Measurements from ENCODE around the gene ALPG. TPM values are rescaled to one million over a fixed set of nuclear protein-coding genes. Genes with fewer than 3 reads are reported as not detected.
"Not testable (repeated sequence)": the region's sequence is repeated elsewhere in the genome, so short reads cannot be mapped to it uniquely, and the experiment has no call there.

Gene ALPG
- total RNA-seq, 4 donors from 2014 or later: not detected

DNA sequence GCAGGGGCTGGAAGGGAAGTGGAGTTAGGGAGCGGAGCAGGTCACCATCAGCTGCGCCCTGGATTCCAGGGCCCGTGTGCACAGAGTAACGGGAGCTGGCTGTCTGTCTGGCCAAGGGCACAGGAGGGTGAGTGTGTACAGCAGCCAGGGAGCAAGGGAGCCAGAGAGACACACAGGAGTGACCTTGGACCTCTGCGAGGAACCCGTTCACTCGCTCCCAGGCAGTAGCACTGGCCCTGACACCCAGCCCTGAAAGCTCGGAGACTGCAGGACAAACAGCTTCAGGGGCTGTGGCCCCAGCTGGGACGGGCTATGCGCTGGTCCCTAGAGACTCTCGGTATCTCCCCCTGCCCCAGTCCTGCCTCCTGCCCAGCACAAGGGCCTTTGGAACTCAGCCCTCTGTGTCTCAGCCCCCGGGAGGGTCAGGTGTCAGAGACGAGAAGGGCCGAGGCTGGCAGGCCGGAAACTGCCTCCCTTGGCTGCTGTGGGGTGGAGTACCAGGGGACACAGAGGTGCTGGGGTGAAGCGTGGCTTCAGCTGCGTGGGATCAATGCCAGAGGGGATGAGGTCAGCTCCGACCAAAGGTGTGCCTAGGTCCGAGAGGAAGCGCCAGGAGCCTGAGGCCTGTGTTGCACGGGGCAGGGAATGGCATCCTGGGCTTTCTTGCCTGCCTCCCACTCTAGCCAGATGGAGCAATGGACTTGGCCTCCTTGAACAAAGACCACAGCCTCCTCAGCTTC, 37.2 kb downstream of the ALPG start:
- intact Hi-C loops (cut with DNase I); H3K36me3 ChIP-seq; H3K4me1 ChIP-seq; H3K27ac ChIP-seq (replicated peaks in 1 of 4); DNase-seq (ENCODE audit: extremely low spot score); H3K4me3 ChIP-seq; H3K9me3 ChIP-seq: not testable (repeated sequence)
- peaks cover 0 to 24% (median 0%) of the 10 kb centered on the region in 4 donors for H3K27me3 ChIP-seq
- WGBS: 82% methylated on average over 6 of the region's 21 CpGs

DNA sequence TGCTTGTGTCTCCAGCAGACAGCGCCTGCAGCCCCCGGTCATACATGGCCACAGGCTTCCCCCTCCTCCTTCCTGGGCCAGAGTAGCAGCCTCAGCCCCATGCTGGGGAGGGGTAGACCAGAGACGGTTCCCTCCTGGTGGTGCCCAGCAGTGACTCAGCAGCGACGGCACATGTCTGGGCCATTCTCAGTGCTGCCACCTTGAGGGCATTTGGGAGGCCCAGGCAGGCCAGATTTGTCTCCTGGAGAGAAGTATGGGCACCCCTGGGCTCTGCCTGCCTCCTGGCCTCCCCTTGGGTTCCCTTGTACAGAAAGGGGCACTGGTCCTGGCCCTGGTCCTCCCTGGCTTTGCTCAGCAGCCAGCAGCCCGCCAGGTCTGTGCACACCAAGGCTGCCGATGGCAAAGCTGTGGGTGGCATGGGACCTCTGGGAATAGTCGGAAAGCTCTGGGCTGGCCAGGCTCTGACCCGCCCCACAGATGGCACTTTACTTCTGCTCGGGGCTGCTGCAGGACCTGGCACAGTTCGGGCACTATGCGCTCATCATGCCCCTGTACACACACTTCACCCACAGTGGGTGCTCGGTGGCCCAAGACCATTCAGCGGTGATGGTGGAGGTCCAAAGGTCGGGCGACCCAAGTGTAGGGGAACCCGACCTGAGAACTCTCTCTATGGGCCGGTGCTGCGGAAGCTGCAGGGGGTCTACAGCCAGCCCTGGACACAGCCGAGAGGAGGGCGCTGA, 37.9 kb downstream of the ALPG start:
- H3K4me3 ChIP-seq: no peak overlapping the region
- intact Hi-C loops (cut with DNase I): no loop called here
- no peak overlapping the region for H3K27ac ChIP-seq (replicated peaks in 1 of 4)
- 77% methylated on average over 8 of the region's 21 CpGs for WGBS
- DNase-seq (ENCODE audit: extremely low spot score): no peak
- TF ChIP-seq EP300 (IDR thresholded peaks at IDR 0.05) (no peak), POLR2AphosphoS5 (IDR thresholded peaks at IDR 0.05) (no peak), POLR2A (IDR thresholded peaks at IDR 0.05; ENCODE audit: low read depth) (no peak)
- TF ChIP-seq, protein P1, sequence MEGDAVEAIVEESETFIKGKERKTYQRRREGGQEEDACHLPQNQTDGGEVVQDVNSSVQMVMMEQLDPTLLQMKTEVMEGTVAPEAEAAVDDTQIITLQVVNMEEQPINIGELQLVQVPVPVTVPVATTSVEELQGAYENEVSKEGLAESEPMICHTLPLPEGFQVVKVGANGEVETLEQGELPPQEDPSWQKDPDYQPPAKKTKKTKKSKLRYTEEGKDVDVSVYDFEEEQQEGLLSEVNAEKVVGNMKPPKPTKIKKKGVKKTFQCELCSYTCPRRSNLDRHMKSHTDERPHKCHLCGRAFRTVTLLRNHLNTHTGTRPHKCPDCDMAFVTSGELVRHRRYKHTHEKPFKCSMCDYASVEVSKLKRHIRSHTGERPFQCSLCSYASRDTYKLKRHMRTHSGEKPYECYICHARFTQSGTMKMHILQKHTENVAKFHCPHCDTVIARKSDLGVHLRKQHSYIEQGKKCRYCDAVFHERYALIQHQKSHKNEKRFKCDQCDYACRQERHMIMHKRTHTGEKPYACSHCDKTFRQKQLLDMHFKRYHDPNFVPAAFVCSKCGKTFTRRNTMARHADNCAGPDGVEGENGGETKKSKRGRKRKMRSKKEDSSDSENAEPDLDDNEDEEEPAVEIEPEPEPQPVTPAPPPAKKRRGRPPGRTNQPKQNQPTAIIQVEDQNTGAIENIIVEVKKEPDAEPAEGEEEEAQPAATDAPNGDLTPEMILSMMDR (IDR thresholded peaks at IDR 0.05): peak in 1 of 3 experiments; percentile 47
- H3K27me3 ChIP-seq: peaks cover 0 to 18% (median 0%) of the 10 kb centered on the region in 4 donors
- H3K9me3 ChIP-seq: no peaks in the 10 kb centered on the region
- H3K4me1 ChIP-seq: no peaks in the 10 kb centered on the region
- no peaks in the 10 kb centered on the region for H3K36me3 ChIP-seq

DNA sequence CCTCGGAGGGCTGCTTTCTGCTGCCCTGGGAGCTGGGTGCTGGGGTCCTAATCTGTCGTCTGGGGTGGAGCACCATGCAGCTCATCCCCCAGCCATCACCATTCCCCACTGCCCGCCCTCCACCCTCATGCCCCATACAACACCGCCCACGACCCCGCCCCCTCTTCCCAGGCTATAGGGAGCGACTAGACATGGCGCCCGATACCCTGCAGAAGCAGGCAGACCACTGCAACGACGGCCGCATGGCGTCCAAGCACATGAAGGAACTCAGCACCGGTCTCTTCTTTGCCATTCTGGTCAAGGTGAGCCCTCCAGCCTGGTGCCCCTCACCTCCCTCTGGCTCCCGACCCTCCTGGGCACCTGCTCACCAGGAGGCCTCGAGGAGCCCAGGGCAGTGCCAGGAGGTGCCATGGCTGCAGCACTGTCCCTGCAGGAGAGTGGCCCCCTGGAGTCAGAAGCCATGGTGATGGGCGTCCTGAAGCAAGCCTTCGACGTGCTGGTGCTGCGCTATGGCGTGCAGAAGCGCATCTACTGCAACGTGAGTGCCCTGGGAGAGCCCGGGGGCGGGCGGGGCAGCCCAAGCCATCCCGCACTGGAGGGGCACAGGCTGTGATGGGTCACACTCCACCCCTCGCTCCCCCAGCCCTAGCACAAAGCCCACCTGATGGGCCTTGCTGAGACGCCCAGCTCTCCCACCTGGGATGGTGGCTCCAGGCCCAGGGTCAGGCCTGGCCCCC, 38.7 kb downstream of the ALPG start:
- peaks cover 0 to 18% (median 0%) of the 10 kb centered on the region in 4 donors for H3K27me3 ChIP-seq
- intact Hi-C loops (cut with DNase I); H3K4me1 ChIP-seq; H3K36me3 ChIP-seq; DNase-seq (ENCODE audit: extremely low spot score); H3K4me3 ChIP-seq; H3K9me3 ChIP-seq; H3K27ac ChIP-seq (replicated peaks in 1 of 4): not testable (repeated sequence)
- 93% methylated on average over 2 of the region's 29 CpGs for WGBS

DNA sequence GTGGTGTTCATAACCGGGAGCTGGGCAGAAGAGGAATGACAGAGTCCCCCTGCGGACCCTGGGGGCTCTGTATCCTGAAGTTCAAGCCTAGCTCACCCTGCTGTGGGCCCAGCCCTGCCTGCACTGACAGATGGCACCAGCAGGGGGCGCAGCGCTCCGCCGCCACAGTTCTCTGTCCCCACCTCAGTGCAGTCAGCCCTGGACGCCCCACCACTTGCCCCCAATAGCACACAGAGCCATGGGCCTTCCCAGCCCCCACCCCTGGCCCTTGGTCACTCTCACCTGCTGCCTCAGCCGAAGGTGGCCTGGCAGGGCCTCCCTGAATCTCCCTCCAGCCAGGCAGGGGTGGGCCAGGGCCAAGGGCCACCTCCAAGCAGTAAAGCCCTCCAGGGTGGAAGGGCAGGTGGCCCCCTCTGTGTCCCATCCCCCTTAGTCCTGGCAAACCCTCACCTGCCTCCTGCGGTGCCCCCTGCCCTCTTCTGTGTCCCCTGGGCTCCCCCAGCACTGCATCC, 39.7 kb downstream of the ALPG start:
- TF ChIP-seq, protein P1 (IDR thresholded peaks at IDR 0.05): peak in 1 of 3 experiments; percentile 55
- H3K4me1 ChIP-seq; DNase-seq (ENCODE audit: extremely low spot score); H3K36me3 ChIP-seq; H3K27ac ChIP-seq (replicated peaks in 1 of 4); H3K4me3 ChIP-seq; H3K9me3 ChIP-seq; intact Hi-C loops (cut with DNase I): not testable (repeated sequence)
- peaks cover 0 to 18% (median 0%) of the 10 kb centered on the region in 4 donors for H3K27me3 ChIP-seq
- no CpG with 5 or more reads among the region's 9 CpGs for WGBS

DNA sequence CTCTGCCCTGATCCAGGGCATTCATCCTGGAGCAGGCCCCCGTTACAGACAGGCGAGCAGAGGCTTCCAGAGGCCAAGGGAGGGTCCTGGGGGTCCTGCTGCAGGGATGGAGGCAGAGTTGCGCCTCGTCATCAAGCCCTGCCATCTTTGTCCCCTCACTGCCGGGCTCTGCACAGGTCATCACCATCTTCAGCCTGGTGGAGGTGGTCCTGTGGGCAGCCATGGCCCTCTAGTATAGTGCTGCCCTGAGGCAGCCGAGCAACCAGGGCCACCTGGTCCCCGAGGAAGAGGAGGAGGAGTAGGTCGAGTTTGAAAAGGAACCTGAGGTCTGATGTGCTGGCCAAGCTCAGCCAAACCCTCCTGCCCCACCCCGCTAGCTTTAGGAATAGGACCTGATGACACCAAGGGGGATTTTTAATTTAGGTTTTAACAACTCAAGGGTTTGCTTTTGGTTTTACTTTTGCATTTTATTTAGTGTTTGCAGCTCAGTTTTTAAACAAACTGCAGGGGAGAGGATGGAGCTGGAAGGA, 40.5 kb downstream of the ALPG start:
- peaks cover 0 to 18% (median 0%) of the 10 kb centered on the region in 4 donors for H3K27me3 ChIP-seq
- TF ChIP-seq POLR2AphosphoS5 (IDR thresholded peaks at IDR 0.05) (no peak), POLR2A (IDR thresholded peaks at IDR 0.05; ENCODE audit: low read depth) (no peak), EP300 (IDR thresholded peaks at IDR 0.05) (no peak)
- TF ChIP-seq, protein P1 (IDR thresholded peaks at IDR 0.05): no peak
- WGBS: 84% methylated on average over 7 of the region's 9 CpGs
- H3K36me3 ChIP-seq: no peaks in the 10 kb centered on the region
- intact Hi-C loops (cut with DNase I): no loop called here
- H3K4me3 ChIP-seq: no peak overlapping the region
- H3K27ac ChIP-seq (replicated peaks in 1 of 4): no peak overlapping the region
- DNase-seq (ENCODE audit: extremely low spot score): no peak
- no peaks in the 10 kb centered on the region for H3K9me3 ChIP-seq
- H3K4me1 ChIP-seq: no peaks in the 10 kb centered on the region
